HEK293 (cell line): ENCODE data around the gene FAM20B.
A peak's percentile ranks its signal among the peaks of the same experiment; 100 is the strongest.

Experiments used
- FEZF1 ChIP-seq: fragments of 450-650 bp; formaldehyde crosslinking; IDR thresholded peaks from 2 replicates; pipeline ENCODE4 v1.5.1; 2016; ENCODE audit warnings: missing biosample characterization, missing genetic modification characterization
- HOXD13 ChIP-seq: sonication (generic); formaldehyde crosslinking; IDR thresholded peaks from 2 replicates; pipeline ENCODE4 v1.8.0; 2022; ENCODE audit warnings: missing genetic modification reagents, borderline replicate concordance
- SALL2 ChIP-seq: fragments of 450-650 bp; formaldehyde crosslinking; IDR thresholded peaks from 2 replicates; pipeline ENCODE4 v1.5.0; 2017; ENCODE audit warnings: missing biosample characterization, mild to moderate bottlenecking, missing genetic modification characterization, borderline replicate concordance
- SP3 ChIP-seq: fragments of 450-650 bp; formaldehyde crosslinking; IDR thresholded peaks from 2 replicates; pipeline ENCODE4 v1.5.1; 2016; ENCODE audit warnings: missing biosample characterization, missing genetic modification characterization
- ZBTB20 ChIP-seq: fragments of 450-650 bp; formaldehyde crosslinking; IDR thresholded peaks from 2 replicates; pipeline ENCODE4 v1.5.1; 2016; ENCODE audit warnings: missing biosample characterization, missing genetic modification characterization
- ZBTB21 ChIP-seq: fragments of 450-650 bp; formaldehyde crosslinking; IDR thresholded peaks from 2 replicates; pipeline ENCODE4 v1.5.1; 2017; ENCODE audit warnings: missing biosample characterization, missing genetic modification characterization
- ZBTB48 ChIP-seq: fragments of 450-650 bp; formaldehyde crosslinking; IDR thresholded peaks from 2 replicates; pipeline ENCODE4 v1.5.1; 2016; ENCODE audit warnings: missing biosample characterization, missing genetic modification characterization
- ZIC2 ChIP-seq: fragments of 450-650 bp; formaldehyde crosslinking; IDR thresholded peaks from 2 replicates; pipeline ENCODE4 v1.5.1; 2016; ENCODE audit warnings: missing biosample characterization, missing genetic modification characterization
- ZNF133 ChIP-seq: fragments of 450-650 bp; formaldehyde crosslinking; IDR thresholded peaks from 2 replicates; pipeline ENCODE4 v1.5.1; 2016; ENCODE audit warnings: missing biosample characterization, missing genetic modification characterization
- ZNF169 ChIP-seq: fragments of 450-650 bp; formaldehyde crosslinking; IDR thresholded peaks from 2 replicates; pipeline ENCODE4 v1.5.1; 2016; ENCODE audit warnings: missing biosample characterization, missing genetic modification characterization
- ZNF184 ChIP-seq: fragments of 450-650 bp; IDR thresholded peaks from 2 replicates; pipeline ENCODE4 v1.5.1; 2018; ENCODE audit warnings: missing biosample characterization, mild to moderate bottlenecking, missing genetic modification characterization
- ZNF423 ChIP-seq: fragments of 450-650 bp; formaldehyde crosslinking; IDR thresholded peaks from 2 replicates; pipeline ENCODE4 v1.5.1; 2016; ENCODE audit warnings: missing biosample characterization, missing genetic modification characterization
- ZNF473 ChIP-seq: fragments of 450-650 bp; formaldehyde crosslinking; IDR thresholded peaks from 2 replicates; pipeline ENCODE4 v1.5.1; 2017; ENCODE audit warnings: missing biosample characterization, missing genetic modification characterization
- ZNF521 ChIP-seq: fragments of 450-650 bp; formaldehyde crosslinking; IDR thresholded peaks from 2 replicates; pipeline ENCODE4 v1.5.1; 2017; ENCODE audit warnings: missing biosample characterization, mild to moderate bottlenecking, missing genetic modification characterization
- ZNF544 ChIP-seq: fragments of 450-650 bp; formaldehyde crosslinking; IDR thresholded peaks from 2 replicates; pipeline ENCODE4 v1.5.0; 2017; ENCODE audit warnings: missing biosample characterization, missing genetic modification characterization
- ZNF768 ChIP-seq: fragments of 450-650 bp; formaldehyde crosslinking; IDR thresholded peaks from 2 replicates; pipeline ENCODE4 v1.5.1; 2018; ENCODE audit warnings: missing biosample characterization, mild to moderate bottlenecking, missing genetic modification characterization
- ZNF777 ChIP-seq: fragments of 450-650 bp; formaldehyde crosslinking; IDR thresholded peaks from 2 replicates; pipeline ENCODE4 v1.5.1; 2017; ENCODE audit warnings: missing biosample characterization, missing genetic modification characterization, borderline replicate concordance
- TF ChIP-seq, protein P1 (sequence below): fragments of 450-650 bp; formaldehyde crosslinking; IDR thresholded peaks from 2 replicates; pipeline ENCODE4 v1.5.1; 2016; ENCODE audit warnings: missing biosample characterization, missing genetic modification characterization
- TF ChIP-seq, protein P2 (sequence below): fragments of 450-650 bp; formaldehyde crosslinking; IDR thresholded peaks from 2 replicates; pipeline ENCODE4 v1.5.1; 2016; ENCODE audit warnings: missing biosample characterization, missing genetic modification characterization
- TF ChIP-seq, protein P3 (sequence below): fragments of 450-650 bp; formaldehyde crosslinking; IDR thresholded peaks from 2 replicates; pipeline ENCODE4 v1.5.1; 2016; ENCODE audit warnings: missing biosample characterization, missing genetic modification characterization
- TF ChIP-seq, protein P4 (sequence below): fragments of 450-650 bp; formaldehyde crosslinking; IDR thresholded peaks from 2 replicates; pipeline ENCODE4 v1.5.1; 2017; ENCODE audit warnings: missing biosample characterization, missing genetic modification characterization
- TF ChIP-seq, protein P5 (sequence below): fragments of 450-650 bp; formaldehyde crosslinking; IDR thresholded peaks from 2 replicates; pipeline ENCODE4 v1.5.1; 2016; ENCODE audit warnings: missing biosample characterization, missing genetic modification characterization
- TF ChIP-seq, protein P6 (sequence below): fragments of 450-650 bp; formaldehyde crosslinking; IDR thresholded peaks from 2 replicates; pipeline ENCODE4 v1.5.1; 2016; ENCODE audit warnings: missing biosample characterization, missing genetic modification characterization
- TF ChIP-seq, protein P7 (sequence below): fragments of 450-650 bp; formaldehyde crosslinking; conservative IDR thresholded peaks from 2 replicates; pipeline ENCODE4 v1.5.1; 2016; ENCODE audit warnings: low read depth, missing biosample characterization, missing genetic modification characterization

Gene FAM20B

DNA sequence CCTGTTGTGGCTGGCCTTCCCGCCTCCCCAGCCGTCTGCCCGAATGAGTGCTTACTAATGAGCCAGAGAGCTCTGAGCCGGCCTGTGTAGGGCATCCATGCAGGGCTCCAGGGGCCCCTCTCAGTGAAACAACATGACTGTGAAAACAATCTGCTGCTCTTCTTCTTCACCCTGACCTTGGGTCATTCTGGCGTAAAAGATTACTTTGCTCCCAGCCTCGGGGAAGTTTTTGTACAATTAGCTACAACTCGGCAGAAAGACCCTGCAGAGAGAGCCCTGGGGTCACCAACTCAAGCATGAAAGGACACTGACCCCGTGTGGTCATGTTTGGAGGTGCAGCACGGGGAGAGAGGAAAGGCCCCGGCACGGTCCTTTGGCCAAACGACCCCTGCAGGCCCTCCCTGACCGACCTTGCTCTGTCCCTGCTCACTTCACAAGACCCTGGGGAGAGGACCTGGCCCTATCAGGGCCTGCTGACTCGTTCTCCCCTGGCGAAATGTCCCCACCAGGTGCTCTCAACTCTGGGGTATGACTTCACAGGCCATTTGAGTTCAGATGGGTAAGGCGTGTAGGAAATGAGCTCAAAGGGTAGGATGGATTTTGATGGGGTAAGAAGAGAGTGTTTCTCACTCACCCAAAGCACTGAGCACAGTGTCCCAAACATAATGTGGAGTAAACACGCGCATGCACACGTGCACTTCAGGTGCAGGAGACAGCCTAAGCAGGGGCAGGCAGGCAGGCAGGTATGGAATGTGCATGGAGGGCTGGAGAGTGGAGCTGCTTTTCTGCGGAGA is 22.9 kb upstream of the FAM20B start (continued):
- TF ChIP-seq ZNF521 (tag by site-specific recombination): no peak
- no peak for TF ChIP-seq ZBTB21 (tag by site-specific recombination)
- TF ChIP-seq ZNF544 (tag by site-specific recombination): no peak
- TF ChIP-seq ZNF184: no peak
- no peak for TF ChIP-seq HOXD13 (CRISPR knock-in tag)
- TF ChIP-seq ZNF423 (tag by site-specific recombination): no peak
- peak; percentile 15; the same call in 1 of the 2 replicates for TF ChIP-seq ZBTB20 (tag by site-specific recombination)
- peak; percentile 54; the same call in 1 of the 2 replicates for TF ChIP-seq ZBTB48
- no peak for TF ChIP-seq ZNF768 (tag by site-specific recombination)
- TF ChIP-seq, protein P1, sequence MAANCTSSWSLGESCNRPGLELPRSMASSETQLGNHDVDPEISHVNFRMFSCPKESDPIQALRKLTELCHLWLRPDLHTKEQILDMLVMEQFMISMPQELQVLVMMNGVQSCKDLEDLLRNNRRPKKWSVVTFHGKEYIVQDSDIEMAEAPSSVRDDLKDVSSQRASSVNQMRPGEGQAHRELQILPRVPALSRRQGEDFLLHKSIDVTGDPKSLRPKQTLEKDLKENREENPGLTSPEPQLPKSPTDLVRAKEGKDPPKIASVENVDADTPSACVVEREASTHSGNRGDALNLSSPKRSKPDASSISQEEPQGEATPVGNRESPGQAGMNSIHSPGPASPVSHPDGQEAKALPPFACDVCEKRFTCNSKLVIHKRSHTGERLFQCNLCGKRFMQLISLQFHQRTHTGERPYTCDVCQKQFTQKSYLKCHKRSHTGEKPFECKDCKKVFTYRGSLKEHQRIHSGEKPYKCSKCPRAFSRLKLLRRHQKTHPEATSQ: no peak
- TF ChIP-seq ZNF777 (tag by site-specific recombination): no peak
- TF ChIP-seq, protein P2, sequence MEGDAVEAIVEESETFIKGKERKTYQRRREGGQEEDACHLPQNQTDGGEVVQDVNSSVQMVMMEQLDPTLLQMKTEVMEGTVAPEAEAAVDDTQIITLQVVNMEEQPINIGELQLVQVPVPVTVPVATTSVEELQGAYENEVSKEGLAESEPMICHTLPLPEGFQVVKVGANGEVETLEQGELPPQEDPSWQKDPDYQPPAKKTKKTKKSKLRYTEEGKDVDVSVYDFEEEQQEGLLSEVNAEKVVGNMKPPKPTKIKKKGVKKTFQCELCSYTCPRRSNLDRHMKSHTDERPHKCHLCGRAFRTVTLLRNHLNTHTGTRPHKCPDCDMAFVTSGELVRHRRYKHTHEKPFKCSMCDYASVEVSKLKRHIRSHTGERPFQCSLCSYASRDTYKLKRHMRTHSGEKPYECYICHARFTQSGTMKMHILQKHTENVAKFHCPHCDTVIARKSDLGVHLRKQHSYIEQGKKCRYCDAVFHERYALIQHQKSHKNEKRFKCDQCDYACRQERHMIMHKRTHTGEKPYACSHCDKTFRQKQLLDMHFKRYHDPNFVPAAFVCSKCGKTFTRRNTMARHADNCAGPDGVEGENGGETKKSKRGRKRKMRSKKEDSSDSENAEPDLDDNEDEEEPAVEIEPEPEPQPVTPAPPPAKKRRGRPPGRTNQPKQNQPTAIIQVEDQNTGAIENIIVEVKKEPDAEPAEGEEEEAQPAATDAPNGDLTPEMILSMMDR (tag by site-specific recombination): peak; percentile 88
- peak; percentile 88 for TF ChIP-seq ZIC2 (tag by site-specific recombination)
- TF ChIP-seq SALL2: no peak
- no peak for TF ChIP-seq ZNF169 (tag by site-specific recombination)
- TF ChIP-seq, protein P3, sequence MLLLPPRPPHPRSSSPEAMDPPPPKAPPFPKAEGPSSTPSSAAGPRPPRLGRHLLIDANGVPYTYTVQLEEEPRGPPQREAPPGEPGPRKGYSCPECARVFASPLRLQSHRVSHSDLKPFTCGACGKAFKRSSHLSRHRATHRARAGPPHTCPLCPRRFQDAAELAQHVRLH (tag by site-specific recombination): no peak
- TF ChIP-seq, protein P4, sequence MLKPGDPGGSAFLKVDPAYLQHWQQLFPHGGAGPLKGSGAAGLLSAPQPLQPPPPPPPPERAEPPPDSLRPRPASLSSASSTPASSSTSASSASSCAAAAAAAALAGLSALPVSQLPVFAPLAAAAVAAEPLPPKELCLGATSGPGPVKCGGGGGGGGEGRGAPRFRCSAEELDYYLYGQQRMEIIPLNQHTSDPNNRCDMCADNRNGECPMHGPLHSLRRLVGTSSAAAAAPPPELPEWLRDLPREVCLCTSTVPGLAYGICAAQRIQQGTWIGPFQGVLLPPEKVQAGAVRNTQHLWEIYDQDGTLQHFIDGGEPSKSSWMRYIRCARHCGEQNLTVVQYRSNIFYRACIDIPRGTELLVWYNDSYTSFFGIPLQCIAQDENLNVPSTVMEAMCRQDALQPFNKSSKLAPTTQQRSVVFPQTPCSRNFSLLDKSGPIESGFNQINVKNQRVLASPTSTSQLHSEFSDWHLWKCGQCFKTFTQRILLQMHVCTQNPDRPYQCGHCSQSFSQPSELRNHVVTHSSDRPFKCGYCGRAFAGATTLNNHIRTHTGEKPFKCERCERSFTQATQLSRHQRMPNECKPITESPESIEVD: no peak
- no peak for TF ChIP-seq ZNF473 (tag by site-specific recombination)
- TF ChIP-seq, protein P5, sequence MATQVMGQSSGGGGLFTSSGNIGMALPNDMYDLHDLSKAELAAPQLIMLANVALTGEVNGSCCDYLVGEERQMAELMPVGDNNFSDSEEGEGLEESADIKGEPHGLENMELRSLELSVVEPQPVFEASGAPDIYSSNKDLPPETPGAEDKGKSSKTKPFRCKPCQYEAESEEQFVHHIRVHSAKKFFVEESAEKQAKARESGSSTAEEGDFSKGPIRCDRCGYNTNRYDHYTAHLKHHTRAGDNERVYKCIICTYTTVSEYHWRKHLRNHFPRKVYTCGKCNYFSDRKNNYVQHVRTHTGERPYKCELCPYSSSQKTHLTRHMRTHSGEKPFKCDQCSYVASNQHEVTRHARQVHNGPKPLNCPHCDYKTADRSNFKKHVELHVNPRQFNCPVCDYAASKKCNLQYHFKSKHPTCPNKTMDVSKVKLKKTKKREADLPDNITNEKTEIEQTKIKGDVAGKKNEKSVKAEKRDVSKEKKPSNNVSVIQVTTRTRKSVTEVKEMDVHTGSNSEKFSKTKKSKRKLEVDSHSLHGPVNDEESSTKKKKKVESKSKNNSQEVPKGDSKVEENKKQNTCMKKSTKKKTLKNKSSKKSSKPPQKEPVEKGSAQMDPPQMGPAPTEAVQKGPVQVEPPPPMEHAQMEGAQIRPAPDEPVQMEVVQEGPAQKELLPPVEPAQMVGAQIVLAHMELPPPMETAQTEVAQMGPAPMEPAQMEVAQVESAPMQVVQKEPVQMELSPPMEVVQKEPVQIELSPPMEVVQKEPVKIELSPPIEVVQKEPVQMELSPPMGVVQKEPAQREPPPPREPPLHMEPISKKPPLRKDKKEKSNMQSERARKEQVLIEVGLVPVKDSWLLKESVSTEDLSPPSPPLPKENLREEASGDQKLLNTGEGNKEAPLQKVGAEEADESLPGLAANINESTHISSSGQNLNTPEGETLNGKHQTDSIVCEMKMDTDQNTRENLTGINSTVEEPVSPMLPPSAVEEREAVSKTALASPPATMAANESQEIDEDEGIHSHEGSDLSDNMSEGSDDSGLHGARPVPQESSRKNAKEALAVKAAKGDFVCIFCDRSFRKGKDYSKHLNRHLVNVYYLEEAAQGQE (tag by site-specific recombination): no peak
- TF ChIP-seq, protein P6, sequence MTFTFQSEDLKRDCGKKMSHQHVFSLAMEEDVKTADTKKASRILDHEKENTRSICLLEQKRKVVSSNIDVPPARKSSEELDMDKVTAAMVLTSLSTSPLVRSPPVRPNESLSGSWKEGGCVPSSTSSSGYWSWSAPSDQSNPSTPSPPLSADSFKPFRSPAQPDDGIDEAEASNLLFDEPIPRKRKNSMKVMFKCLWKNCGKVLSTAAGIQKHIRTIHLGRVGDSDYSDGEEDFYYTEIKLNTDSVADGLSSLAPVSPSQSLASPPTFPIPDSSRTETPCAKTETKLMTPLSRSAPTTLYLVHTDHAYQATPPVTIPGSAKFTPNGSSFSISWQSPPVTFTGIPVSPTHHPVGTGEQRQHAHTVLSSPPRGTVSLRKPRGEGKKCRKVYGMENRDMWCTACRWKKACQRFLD (tag by site-specific recombination): no peak
- peak; percentile 41 for TF ChIP-seq FEZF1 (tag by site-specific recombination)
- no peak for TF ChIP-seq ZNF133 (tag by site-specific recombination)
- TF ChIP-seq, protein P7, sequence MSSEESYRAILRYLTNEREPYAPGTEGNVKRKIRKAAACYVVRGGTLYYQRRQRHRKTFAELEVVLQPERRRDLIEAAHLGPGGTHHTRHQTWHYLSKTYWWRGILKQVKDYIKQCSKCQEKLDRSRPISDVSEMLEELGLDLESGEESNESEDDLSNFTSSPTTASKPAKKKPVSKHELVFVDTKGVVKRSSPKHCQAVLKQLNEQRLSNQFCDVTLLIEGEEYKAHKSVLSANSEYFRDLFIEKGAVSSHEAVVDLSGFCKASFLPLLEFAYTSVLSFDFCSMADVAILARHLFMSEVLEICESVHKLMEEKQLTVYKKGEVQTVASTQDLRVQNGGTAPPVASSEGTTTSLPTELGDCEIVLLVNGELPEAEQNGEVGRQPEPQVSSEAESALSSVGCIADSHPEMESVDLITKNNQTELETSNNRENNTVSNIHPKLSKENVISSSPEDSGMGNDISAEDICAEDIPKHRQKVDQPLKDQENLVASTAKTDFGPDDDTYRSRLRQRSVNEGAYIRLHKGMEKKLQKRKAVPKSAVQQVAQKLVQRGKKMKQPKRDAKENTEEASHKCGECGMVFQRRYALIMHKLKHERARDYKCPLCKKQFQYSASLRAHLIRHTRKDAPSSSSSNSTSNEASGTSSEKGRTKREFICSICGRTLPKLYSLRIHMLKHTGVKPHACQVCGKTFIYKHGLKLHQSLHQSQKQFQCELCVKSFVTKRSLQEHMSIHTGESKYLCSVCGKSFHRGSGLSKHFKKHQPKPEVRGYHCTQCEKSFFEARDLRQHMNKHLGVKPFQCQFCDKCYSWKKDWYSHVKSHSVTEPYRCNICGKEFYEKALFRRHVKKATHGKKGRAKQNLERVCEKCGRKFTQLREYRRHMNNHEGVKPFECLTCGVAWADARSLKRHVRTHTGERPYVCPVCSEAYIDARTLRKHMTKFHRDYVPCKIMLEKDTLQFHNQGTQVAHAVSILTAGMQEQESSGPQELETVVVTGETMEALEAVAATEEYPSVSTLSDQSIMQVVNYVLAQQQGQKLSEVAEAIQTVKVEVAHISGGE (tag by site-specific recombination): no peak
- TF ChIP-seq SP3 (tag by site-specific recombination): no peak
